Mammary epithelial cell (primary cell): ENCODE data around the gene MRPL19.

Source experiments
- CTCF ChIP-seq, 2 donors: IDR thresholded peaks in 1 of 2; conservative IDR thresholded peaks in 1 of 2; 2 replicates each; pipeline ENCODE4 v1.5.1; 2011 to 2012; ENCODE audit warnings: inconsistent platforms in 2 of 2, low read length in 2 of 2, mild to moderate bottlenecking in 2 of 2, control low read depth in 1 of 2, low read depth in 1 of 2; ENCODE audit not compliant: insufficient read depth in 1 of 2; ENCODE audit errors: extremely low read depth in 1 of 2
- EZH2 ChIP-seq: IDR thresholded peaks from 2 replicates; pipeline ENCODE4 v1.6.1; 2012; ENCODE audit warnings: low read length, inconsistent platforms, borderline replicate concordance

DNA sequence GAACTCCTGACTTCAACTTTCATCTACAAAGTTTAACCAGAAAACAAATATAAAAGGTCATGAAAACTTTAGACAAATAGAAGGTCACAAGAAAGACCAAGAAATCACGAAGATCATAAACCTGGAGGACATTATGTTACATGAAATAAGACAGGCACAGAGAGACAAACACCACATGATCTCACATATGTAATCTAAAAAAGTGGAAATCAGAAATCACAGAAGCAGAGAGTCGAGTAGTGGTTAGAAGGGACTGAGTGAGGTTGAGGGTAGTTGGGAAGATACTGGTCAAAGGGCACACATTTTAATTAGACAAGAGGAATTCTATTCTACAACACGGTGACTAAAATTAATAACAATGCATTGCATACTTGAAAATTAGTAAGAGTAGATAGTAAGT is 62.7 kb downstream of the MRPL19 start:
- TF ChIP-seq CTCF (conservative IDR thresholded peaks at IDR 0.05 in 1 of 2, IDR thresholded peaks at IDR 0.05 in 1 of 2; ENCODE audit: extremely low read depth in 1 of 2, insufficient read depth in 1 of 2, low read depth in 1 of 2, low read length in 2 of 2), result no peak
- no peak for TF ChIP-seq EZH2
